Measurements from ENCODE around the gene C1orf122.

GRCh38 chr1:37762516-37762915 is 45.1 kb upstream of the C1orf122 start:
- TF ChIP-seq, protein P1, sequence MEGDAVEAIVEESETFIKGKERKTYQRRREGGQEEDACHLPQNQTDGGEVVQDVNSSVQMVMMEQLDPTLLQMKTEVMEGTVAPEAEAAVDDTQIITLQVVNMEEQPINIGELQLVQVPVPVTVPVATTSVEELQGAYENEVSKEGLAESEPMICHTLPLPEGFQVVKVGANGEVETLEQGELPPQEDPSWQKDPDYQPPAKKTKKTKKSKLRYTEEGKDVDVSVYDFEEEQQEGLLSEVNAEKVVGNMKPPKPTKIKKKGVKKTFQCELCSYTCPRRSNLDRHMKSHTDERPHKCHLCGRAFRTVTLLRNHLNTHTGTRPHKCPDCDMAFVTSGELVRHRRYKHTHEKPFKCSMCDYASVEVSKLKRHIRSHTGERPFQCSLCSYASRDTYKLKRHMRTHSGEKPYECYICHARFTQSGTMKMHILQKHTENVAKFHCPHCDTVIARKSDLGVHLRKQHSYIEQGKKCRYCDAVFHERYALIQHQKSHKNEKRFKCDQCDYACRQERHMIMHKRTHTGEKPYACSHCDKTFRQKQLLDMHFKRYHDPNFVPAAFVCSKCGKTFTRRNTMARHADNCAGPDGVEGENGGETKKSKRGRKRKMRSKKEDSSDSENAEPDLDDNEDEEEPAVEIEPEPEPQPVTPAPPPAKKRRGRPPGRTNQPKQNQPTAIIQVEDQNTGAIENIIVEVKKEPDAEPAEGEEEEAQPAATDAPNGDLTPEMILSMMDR (conservative IDR thresholded peaks at IDR 0.05): no peak
- TF ChIP-seq ZFX (IDR thresholded peaks at IDR 0.05): no peak
